GM12878 (cell line): ENCODE measurements around the gene SMTNL2. TPM values are rescaled to one million over a fixed set of nuclear protein-coding genes. Genes with fewer than 3 reads are reported as not detected.

Experiments
- ATAC-seq: fragments of 200-7000 bp; cut with Tn5 transposase; 3 replicates; pipeline ENCODE4 v1.9.1; 2020; ENCODE audit warnings: mild to moderate bottlenecking, moderate library complexity
- BruUV-seq: library from RNA; stranded (reverse); fragments of 400-500 nt; replicated peaks from 2 replicates; lab custom pipeline; 2021; lab: Mats Ljungman, UMichigan
- CTCF ChIA-PET: fragments of 300-600 bp; sonication (Branson Sonifier 250); formaldehyde crosslinking; extraction: SDS; loops from one replicate; lab custom pipeline; 2021; ENCODE audit warnings: inconsistent platforms; lab: Yijun Ruan, JAX
- POLR2A ChIA-PET: fragments of 350-600 bp; formaldehyde crosslinking; extraction: SDS; loops from one replicate; lab custom pipeline; 2021; ENCODE audit warnings: inconsistent platforms; lab: Charles Lee
- RAD21 ChIA-PET: fragments of 300-600 bp; sonication (Branson Sonifier 250); formaldehyde crosslinking; loops from one replicate; lab custom pipeline; 2023; ENCODE audit warnings: antibody characterized with exemption; ENCODE audit not compliant: unreplicated experiment; lab: Charles Lee
- SMC1A ChIA-PET: fragments of 300-600 bp; sonication (Branson Sonifier 250); formaldehyde crosslinking; loops from one replicate; lab custom pipeline; 2023; ENCODE audit not compliant: unreplicated experiment, uncharacterized antibody; lab: Charles Lee
- DNase-seq: peaks from one replicate; pipeline ENCODE4 v3.0.0-alpha.2; 2011; ENCODE audit warnings: low read depth, low spot score
- FAIRE-seq: peaks from 3 replicates; lab custom pipeline; 2011; peaks lifted over from hg19 to GRCh38; lab: Jason Lieb, UNC
- H2AFZ ChIP-seq: 2 replicates; pipeline ENCODE4 v1.6.0; 2011; ENCODE audit warnings: low read depth, low read length, control low read depth; ENCODE audit not compliant: control insufficient read depth
- H3K27ac ChIP-seq: 2 replicates; pipeline ENCODE4 v1.5.1; 2011; ENCODE audit warnings: control low read depth; ENCODE audit not compliant: control insufficient read depth, insufficient read depth
- H3K27me3 ChIP-seq, 2 experiments: replicated peaks in 1 of 2; 2 replicates each; pipeline versions ENCODE4 v1.6.0 to v1.6.1; 2011; ENCODE audit warnings: low read length in 1 of 2; ENCODE audit not compliant: control insufficient read depth in 2 of 2, insufficient read depth in 2 of 2
- H3K36me3 ChIP-seq, 2 experiments: 2 replicates each; pipeline ENCODE4 v1.5.1; 2011; ENCODE audit warnings: low read length in 1 of 2; ENCODE audit not compliant: control insufficient read depth in 2 of 2, insufficient read depth in 2 of 2
- H3K4me1 ChIP-seq: 2 replicates; pipeline ENCODE4 v1.6.1; 2011; ENCODE audit warnings: mild to moderate bottlenecking, low read length, moderate library complexity, mixed read lengths; ENCODE audit not compliant: control insufficient read depth, insufficient read depth
- H3K4me2 ChIP-seq: 2 replicates; pipeline ENCODE4 v1.6.0; 2011; ENCODE audit warnings: control low read depth; ENCODE audit not compliant: control insufficient read depth, insufficient read depth
- H3K4me3 ChIP-seq: fragments of 200-600 bp; sonication (generic); 2 replicates; pipeline ENCODE4 v1.5.1; 2016
- H3K79me2 ChIP-seq: 2 replicates; pipeline ENCODE4 v1.6.0; 2011; ENCODE audit warnings: low read length; ENCODE audit not compliant: control insufficient read depth, insufficient read depth
- H3K9ac ChIP-seq: 2 replicates; pipeline ENCODE4 v1.8.0; 2011; ENCODE audit warnings: low read length, control low read depth, mixed read lengths; ENCODE audit not compliant: control insufficient read depth, insufficient read depth
- H3K9me3 ChIP-seq: replicated peaks from 3 replicates; pipeline ENCODE4 v1.5.1; 2011; ENCODE audit warnings: mild to moderate bottlenecking, low read length; ENCODE audit not compliant: control insufficient read depth, insufficient read depth
- H4K20me1 ChIP-seq: 2 replicates; pipeline ENCODE4 v1.6.0; 2011; ENCODE audit not compliant: control insufficient read depth, insufficient read depth
- ATF2 ChIP-seq: IDR thresholded peaks from 2 replicates; pipeline ENCODE4 v1.6.1; 2012; ENCODE audit warnings: low read length, inconsistent platforms
- BCLAF1 ChIP-seq: fragments of 450-650 bp; IDR thresholded peaks from 2 replicates; pipeline ENCODE4 v1.6.1; 2017; ENCODE audit warnings: antibody characterized with exemption, mild to moderate bottlenecking, moderate library complexity
- EGR1 ChIP-seq, 2 experiments: IDR thresholded peaks; 1 replicate in 1 of 2; 2 replicates in 1 of 2; pipeline ENCODE4 v1.6.1; 2011 to 2012; ENCODE audit warnings: low read depth in 2 of 2, low read length in 2 of 2, borderline replicate concordance in 1 of 2, mild to moderate bottlenecking in 1 of 2, moderate library complexity in 1 of 2
- FOS ChIP-seq: IDR thresholded peaks from 3 replicates; pipeline ENCODE4 v1.6.1; 2011; ENCODE audit warnings: borderline replicate concordance; ENCODE audit not compliant: insufficient read length; ENCODE audit errors: extremely low read depth
- IKZF2 ChIP-seq, 2 experiments: fragments of 450-650 bp; IDR thresholded peaks; 2 replicates each; pipeline ENCODE4 v1.6.1; 2017; ENCODE audit warnings: mild to moderate bottlenecking in 2 of 2, moderate library complexity in 2 of 2
- IRF5 ChIP-seq: fragments of 450-650 bp; IDR thresholded peaks from 2 replicates; pipeline ENCODE4 v1.6.1; 2017; ENCODE audit warnings: borderline replicate concordance
- JUND ChIP-seq: IDR thresholded peaks from 2 replicates; pipeline ENCODE4 v1.6.1; 2012; ENCODE audit warnings: low read depth, mild to moderate bottlenecking, low read length, improper control_type of control experiment, moderate library complexity
- MEF2B ChIP-seq: fragments of 450-650 bp; IDR thresholded peaks from 2 replicates; pipeline ENCODE4 v1.6.1; 2018; ENCODE audit warnings: mild to moderate bottlenecking, moderate library complexity; ENCODE audit not compliant: partially characterized antibody, poor library complexity, severe bottlenecking
- PAX5 ChIP-seq: IDR thresholded peaks from 2 replicates; pipeline ENCODE4 v1.6.1; 2011; ENCODE audit warnings: low read depth, low read length, borderline replicate concordance
- POLR2AphosphoS5 ChIP-seq: IDR thresholded peaks from 2 replicates; pipeline ENCODE4 v1.6.1; 2011; ENCODE audit warnings: mild to moderate bottlenecking, low read length, inconsistent platforms
- RBBP5 ChIP-seq: fragments of 200-600 bp; sonication (generic); conservative IDR thresholded peaks from 2 replicates; pipeline ENCODE4 v1.6.1; 2016
- SREBF2 ChIP-seq: IDR thresholded peaks from 2 replicates; pipeline ENCODE4 v1.6.1; 2012; ENCODE audit warnings: mild to moderate bottlenecking, low read length
- SRF ChIP-seq, 2 experiments: IDR thresholded peaks; 2 replicates each; pipeline ENCODE4 v1.6.1; 2011; ENCODE audit warnings: low read depth in 2 of 2, low read length in 2 of 2, mild to moderate bottlenecking in 1 of 2, moderate library complexity in 1 of 2
- SUZ12 ChIP-seq: fragments of 200-600 bp; sonication (generic); IDR thresholded peaks from one replicate; pipeline ENCODE4 v1.6.1; 2018; ENCODE audit warnings: antibody characterized with exemption, mild to moderate bottlenecking; ENCODE audit not compliant: unreplicated experiment
- USF2 ChIP-seq: IDR thresholded peaks from 2 replicates; pipeline ENCODE4 v1.6.1; 2011; ENCODE audit warnings: low read depth, low read length, improper control_type of control experiment, borderline replicate concordance
- WGBS: methylation state at CpG from one replicate; pipeline ENCODE4 v1.1.6; 2016; ENCODE audit warnings: low lambda C conversion rate; ENCODE audit not compliant: insufficient replicate concordance, insufficient coverage; ENCODE audit errors: missing lambda C conversion rate; 5-methylcytosine and 5-hydroxymethylcytosine counted together
- in situ Hi-C: fragments of 300-500 bp; cut with MboI; formaldehyde crosslinking; loops from 9 replicates; pipeline ENCODE4 v1.14.3; 2018; ENCODE audit warnings: mixed read lengths
- intact Hi-C: fragments of 100-400 bp; cut with micrococcal nuclease; formaldehyde crosslinking; loops from one replicate; pipeline ENCODE4 v1.14.2; 2022; ENCODE audit not compliant: unreplicated experiment
- polyA plus RNA-seq, 11 experiments: library from polyadenylated mRNA; depleted of rRNA in 4 of 11; unstranded in 6 of 11; stranded (reverse) in 5 of 11; fragments of >200 nt; fragmentation: Nextera tagmentation in 4 of 11; fragmentation: Illumina TruSeq in 1 of 11; extraction: Ambion mirVana in 4 of 11; extraction: Trizol in 1 of 11; gene quantifications; 1 replicate in 1 of 11; 2 replicates in 10 of 11; pipeline versions ENCODE4 v1.2.1 to v1.2.3, GENCODE V29; 2011 to 2016; ENCODE audit warnings: inconsistent platforms in 2 of 11, missing spikeins in 2 of 11, low read depth in 1 of 11
- total RNA-seq, 4 experiments: library from RNA; depleted of rRNA in 3 of 4; stranded (reverse); fragments of >200 nt in 3 of 4; fragmentation: Illumina TruSeq in 1 of 4; extraction: Trizol in 1 of 4; gene quantifications; 2 replicates each; pipeline versions ENCODE4 v1.2.1 to v1.2.3, GENCODE V29; 2013 to 2021

The SMTNL2 gene
- total and polyA plus RNA-seq, 10 of the 15 experiments (the other 5 are each of a cell fraction or from before 2014, with no cell fraction given): not detected

GRCh38 chr17:4582691-4583090 is 1.6 kb upstream of the SMTNL2 start (continued):
- no peak for TF ChIP-seq BCLAF1
- no peak for TF ChIP-seq RBBP5
- TF ChIP-seq IRF5: no peak

GRCh38 chr17:4583206-4583605 is 1.1 kb upstream of the SMTNL2 start:
- H4K20me1 ChIP-seq: no peaks in the 10 kb centered on the region; the same call in none of the 2 replicates
- H2AFZ ChIP-seq: no peak overlapping the region
- in situ Hi-C loops (no loop called here), intact Hi-C loops (no loop called here)
- H3K36me3 ChIP-seq: no peaks in the 10 kb centered on the region
- no peak overlapping the region for H3K4me3 ChIP-seq
- H3K4me2 ChIP-seq: no peak overlapping the region
- CTCF ChIA-PET: interaction anchor here (0.6 kb wide), 1 partner anchor 11 kb away, joined by 3 read pairs; no protein-coding TSS in a partner anchor
- RAD21 ChIA-PET: no interaction called here
- SMC1A ChIA-PET: no interaction called here
- POLR2A ChIA-PET: no interaction called here
- H3K27ac ChIP-seq: no peak overlapping the region
- no peaks in the 10 kb centered on the region for H3K4me1 ChIP-seq
- H3K27me3 ChIP-seq: peaks cover 8% of the 10 kb centered on the region in 2 experiments; a peak in 3 of 4 replicates
- no peaks in the 10 kb centered on the region for H3K79me2 ChIP-seq
- DNase-seq (no peak), FAIRE-seq (no peak), ATAC-seq (no peak)
- 35% methylated on average over 3 of the region's 3 CpGs for WGBS
- H3K9ac ChIP-seq: no peak overlapping the region
- no peaks in the 10 kb centered on the region; the same call in 2 of the 3 replicates for H3K9me3 ChIP-seq
- BruUV-seq: no TSS peak
- TF ChIP-seq EGR1 (IDR thresholded peaks at IDR 0.05; ENCODE audit: borderline replicate concordance in 1 of 2, low read depth in 2 of 2, low read length in 2 of 2): no peak
- TF ChIP-seq PAX5: no peak
- TF ChIP-seq MEF2B: no peak
- TF ChIP-seq SREBF2: no peak
- no peak for TF ChIP-seq FOS
- no peak for TF ChIP-seq JUND
- TF ChIP-seq POLR2AphosphoS5: no peak
- no peak for TF ChIP-seq IKZF2 (IDR thresholded peaks at IDR 0.05)
- no peak for TF ChIP-seq ATF2
- no peak for TF ChIP-seq SRF (IDR thresholded peaks at IDR 0.05; ENCODE audit: low read depth in 2 of 2, low read length in 2 of 2)
- no peak for TF ChIP-seq SUZ12
- TF ChIP-seq USF2: no peak
